CD4-positive, alpha-beta T cell treated with Interleukin-4 for 4 hours (primary cell): ENCODE data around the gene BRD7.

Experiments used
- DNase-seq: peaks from one replicate; pipeline ENCODE4 v3.0.0-alpha.2; 2020

The BRD7 gene

DNA sequence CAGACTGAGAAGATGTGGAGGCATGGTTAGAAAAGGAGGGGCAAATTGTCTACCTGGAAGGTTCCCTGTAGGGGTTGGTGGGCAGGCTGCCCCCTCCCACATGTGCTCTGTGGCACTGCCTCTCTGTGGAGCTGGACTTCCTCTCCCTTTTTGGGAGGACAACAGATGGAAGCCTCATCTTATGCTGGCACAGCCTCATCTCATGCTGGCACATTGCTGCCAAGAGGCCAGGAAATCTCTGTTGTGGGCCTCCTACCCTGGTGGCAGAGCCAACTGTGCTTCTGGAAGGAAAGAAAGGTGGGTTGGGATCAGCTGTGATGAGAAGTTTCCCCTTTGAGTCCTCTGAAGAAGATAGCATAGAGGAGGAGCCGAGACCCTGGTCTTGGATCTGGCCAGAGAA, 19.7 kb upstream of the BRD7 start:
- DNase-seq = no peak

DNA sequence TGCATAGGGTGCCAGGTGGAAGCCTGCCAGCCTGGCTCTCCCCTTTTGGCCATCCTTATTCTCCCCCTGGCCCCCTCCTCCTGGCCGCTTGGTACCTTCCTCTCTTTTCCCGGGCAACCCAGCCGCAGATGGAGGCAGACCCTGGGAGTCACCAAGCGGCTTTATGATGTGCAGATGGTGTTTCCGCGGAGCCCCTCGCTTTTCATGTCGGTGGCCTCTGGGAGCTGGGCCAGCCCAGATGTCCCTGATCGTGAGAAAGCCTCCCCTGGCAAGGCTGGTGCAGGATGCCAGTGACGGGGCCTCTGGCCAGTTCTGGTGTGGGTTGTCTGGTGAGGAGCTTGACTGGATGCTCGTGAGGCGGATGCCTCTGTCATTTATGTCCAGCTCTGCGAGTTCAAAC, 18.0 kb upstream of the BRD7 start:
- DNase-seq = no peak

DNA sequence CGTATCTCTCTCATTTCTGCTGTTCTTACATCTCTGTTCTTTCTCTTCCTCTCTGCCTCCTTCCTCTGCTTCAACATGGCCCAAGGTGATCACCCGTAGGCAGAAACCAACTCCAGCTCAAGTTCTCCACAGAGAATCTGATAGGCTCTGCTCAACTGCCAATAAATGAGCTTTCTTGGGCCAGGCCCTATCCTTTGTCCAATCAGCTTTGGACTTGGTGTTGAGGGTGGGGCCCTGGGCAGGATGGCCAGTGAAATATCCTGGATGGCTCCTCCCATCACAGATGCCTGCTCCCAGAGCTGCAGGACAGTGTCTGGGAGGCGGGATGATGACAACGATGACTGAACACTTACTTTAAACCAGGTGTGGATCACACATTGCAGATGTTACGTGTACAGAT, 17.4 kb upstream of the BRD7 start:
- DNase-seq = no peak

DNA sequence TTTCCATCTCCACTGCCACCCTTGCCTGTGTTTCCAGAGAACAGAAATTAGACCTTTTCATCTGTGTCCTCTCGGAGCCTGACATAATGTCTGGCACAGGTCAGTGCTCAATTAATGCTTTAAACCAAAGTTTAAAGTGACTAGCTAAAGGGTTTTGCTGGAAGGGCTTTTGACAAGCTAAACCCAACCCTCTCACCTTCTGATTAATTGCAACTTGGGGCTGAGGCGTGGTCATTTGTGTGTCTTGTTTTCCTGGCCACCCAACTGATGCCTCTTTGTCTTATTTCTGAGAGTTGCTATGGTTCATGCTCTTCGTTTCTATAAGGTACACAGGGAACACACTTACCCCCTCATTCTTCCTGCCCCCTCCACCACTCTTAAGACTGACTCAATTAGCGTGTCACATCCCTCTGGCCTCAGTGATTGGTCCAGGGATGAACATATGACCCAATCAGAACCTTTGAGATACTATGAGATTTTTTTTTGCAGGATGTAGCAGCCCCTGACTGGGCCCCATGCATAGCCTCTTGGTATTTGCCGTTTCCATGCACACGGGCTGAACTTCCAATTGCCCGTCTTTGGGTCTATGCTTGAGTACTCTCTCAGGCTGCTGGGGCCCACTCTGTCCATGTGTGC, 15.8 kb upstream of the BRD7 start:
- no peak for DNase-seq

DNA sequence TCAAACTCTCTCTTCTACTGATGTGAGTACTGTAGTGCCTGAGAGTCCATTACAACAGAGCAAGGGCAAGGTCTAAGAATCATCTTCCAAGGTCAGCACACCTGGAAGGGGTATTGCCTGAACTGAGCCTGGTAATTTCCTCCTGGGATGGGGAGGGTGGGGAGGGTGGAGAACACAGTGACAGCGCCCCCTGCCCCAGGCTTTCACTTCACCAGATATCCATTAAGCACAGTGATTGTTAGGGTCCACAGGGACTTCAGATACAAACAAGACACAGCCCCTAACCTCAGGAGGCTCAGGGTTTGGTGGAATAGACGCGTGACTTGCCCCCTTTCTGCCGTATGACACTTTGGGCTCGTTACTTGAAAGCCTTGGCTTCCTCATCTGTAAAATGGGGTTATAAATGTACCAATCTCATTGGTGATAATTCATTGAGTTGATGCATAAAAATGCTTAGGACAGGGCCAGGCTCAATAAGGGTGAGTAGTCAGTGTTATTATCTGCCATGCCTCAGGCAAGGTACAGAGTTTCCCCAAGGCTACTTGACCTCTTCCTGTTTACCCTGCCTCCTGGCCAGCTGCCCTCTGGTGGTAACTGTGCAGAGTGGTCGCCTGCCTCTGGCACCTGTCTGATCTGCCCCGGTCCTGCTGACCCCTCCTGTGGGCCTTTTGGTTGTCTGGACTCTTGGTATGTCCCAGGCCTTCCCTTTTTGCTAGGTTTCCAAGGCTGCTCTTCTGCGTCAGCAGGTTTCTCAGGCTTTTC, 13.1 kb upstream of the BRD7 start:
- no peak for DNase-seq

DNA sequence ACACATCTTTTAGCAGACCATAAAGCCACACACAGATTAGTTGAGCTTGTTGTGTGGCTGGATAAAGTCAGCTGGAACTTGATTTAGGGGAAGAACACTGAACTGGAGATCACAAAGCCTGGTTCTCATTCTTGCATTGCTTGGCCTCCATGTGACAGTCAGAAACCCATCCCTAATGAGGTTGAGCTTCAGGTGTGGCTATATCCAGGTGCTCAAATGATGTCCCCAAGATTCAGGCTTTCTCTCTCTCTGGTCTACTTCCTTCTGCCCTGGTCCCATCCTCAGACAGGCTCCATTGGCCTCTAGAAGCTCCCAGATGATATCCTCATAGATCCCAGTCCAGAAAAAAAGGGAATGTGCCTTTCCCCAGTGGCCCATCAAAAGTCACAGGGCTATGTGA, 9.6 kb upstream of the BRD7 start:
- no peak for DNase-seq

DNA sequence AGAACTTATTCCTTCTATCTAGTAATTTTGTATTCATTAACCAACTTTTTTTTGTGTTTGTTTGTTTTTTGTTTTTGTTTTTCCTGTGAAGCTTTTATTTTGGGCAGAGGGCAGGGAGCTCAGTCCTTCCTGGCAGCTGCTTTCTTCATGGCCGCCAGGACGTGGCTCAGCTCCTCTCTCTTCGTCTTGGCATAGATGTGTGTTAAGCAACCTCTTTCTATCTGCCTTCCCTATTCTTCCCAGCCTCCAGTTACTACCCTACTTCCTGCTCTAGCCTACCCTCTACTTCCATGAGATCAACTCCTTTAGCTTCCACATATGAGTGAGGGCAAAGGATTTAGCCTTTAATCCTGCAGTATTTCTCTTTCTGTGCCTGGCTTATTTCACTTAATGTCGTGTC, 8.2 kb upstream of the BRD7 start:
- DNase-seq = no peak

DNA sequence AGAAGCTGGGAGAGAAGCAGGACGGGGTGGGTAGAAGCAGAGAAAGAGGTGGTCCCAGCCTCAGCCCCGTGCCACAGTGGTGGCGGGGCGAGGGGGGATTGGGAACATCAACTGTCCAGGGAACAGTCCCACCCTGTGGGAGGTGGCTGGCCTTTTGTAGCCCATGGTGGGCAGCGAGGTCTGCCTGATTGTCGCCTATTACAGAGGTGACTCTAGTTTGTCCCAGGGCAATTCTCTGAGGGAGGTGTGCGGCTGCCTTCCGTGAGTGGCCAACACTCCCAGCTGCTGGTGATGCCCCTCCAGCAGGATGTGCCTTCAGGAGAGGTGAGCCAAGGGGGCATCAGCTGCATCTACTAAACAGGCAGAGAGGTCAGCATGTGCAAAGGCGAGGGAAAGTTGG, 5.0 kb upstream of the BRD7 start:
- no peak for DNase-seq

DNA sequence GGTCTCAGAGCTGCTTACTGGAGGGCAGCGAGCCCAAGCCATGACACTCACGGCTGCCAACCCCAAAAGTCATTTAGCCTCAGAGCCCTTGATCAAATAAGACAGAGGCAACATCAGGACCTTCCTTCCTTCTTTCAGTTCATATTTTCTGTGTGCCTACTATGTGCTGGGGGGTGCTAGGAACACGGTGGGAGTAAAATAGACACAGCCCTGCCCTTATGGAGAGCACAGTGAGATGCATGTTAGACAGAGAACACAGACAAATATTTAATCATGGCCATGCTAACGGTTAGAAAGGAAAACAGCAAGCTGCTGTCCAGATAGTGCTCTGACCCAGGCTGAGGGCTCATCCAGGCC, 4.5 kb upstream of the BRD7 start:
- no peak for DNase-seq

DNA sequence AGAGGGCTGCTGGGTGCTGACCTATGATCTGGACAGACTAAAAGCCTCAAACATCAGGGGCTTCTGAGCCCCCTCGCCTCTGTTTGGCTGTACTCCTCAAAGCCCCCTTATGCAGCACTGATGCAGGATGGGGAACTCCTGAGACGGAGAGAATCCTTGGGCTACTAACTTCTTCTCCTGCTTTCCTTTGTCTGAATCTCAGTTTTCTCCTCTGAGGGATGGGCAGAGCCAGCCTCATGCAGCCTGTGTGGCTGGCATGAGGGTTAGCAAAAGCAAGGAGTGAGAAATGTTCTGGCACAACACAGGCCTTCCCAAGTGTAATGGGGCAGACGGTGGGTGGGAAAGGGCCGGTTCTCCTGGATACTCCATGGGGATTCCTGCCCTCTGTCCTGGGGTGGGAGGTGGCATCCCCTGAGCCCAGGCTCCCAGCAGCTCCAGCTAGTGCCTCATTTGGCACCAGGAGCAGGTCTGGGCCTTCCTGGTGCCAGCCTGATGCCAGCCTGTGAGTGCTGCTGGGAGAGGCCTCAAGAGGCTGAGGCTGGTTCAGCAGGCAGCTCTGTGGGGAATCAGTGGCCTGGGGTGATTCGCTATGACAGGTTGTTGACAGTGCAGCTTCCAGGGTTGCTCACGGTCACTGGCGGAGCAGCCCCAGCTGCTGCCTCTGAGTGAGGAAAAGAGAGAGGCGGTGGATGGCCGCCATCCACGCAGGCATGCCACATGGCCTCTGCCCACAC, 4.0 kb upstream of the BRD7 start:
- DNase-seq = no peak

DNA sequence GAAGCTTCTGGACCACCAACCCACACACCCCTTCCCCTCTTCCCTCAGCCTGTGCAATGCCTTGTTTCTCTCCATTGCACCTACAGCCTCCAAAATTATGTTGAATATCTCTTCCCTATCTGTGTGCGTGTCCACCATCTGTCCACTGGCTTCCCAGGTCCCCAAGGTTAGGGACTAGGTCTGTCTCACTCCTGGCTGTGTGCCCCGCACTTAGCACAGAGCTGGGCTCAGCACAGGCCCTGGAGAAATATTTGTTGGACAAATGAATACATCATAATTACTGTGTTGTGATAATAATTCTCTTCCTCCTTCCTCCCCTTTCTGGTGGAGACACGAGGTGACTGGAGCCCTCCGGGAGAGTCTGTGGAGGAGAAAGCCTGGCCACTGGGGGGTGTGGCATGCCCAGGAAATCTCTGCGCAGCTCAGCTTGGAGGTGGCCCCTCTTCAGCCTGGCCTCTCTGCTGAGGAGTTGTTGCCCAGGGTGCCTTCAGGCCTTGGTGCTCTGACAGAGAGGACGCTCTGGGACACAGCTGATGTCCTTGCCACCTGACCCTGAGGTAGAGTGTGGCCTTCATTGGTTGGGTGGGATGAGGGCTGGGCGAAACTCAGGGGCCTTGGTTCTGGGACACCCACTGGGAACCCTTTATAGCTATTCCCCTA, 3.3 kb upstream of the BRD7 start:
- no peak for DNase-seq

DNA sequence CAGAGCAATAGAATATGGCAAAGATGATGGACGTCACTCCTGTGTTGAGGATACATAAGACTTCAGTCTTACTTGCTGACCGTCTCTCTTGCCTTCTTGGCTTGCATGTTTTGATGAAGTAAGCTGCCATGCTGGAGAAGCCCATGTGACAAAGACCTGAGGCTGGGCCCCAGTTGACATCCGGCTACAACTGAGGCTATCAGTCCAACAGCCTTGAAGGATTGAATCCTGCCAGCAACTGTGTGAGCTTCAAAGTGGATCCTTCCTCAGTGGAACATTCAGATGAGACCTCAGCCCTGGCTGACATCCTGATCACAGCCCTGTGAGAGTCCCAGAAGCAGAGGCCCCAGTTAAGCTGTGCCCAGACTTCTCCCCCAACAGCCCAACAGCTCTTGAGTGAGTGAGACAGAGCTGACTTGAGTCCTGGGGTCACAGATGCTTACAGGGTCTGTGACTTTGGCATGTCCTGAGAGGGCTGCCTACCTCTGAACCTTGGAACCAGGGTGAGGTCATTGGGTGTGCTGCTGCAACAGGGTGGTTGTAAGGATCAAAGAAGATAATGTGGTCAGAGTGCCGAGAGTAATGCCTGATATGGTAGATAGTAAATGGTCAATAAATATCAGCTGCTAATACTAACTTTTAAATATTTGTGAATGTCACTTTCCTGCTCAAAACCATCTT, 2.4 kb upstream of the BRD7 start:
- no peak for DNase-seq

DNA sequence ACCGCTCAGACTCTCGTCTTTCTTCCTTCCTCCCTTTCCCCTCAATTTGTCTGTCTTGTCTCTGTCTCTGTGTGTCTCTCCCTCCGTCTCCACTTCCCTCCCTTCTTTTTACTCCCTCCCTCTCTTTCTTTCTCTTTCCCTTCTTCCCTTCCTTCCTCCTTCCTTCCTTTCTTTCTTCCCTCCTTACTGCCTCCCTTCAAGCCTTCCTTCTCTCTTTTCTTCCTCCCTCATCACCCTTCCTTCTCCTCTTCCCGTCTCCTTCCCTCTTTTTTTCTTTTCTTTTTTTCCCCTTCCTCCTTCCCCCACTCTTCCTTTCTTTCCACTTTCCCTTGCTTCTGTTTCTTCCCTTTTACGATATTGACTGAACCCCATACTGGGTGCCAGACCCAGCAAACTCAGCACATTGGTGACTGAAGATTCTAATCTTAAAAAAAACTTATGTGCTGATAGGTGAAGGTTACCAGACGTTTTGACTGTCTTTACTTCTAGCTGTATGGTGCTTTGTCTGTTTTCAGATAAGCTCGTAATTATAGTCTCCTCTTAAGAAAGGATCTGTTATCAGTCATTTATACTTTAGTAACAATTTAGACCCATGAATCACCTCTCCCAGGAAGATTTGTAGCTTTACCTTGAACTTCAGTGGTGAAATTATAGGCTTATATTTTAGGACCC, 481 bp upstream of the BRD7 start:
- no peak for DNase-seq

DNA sequence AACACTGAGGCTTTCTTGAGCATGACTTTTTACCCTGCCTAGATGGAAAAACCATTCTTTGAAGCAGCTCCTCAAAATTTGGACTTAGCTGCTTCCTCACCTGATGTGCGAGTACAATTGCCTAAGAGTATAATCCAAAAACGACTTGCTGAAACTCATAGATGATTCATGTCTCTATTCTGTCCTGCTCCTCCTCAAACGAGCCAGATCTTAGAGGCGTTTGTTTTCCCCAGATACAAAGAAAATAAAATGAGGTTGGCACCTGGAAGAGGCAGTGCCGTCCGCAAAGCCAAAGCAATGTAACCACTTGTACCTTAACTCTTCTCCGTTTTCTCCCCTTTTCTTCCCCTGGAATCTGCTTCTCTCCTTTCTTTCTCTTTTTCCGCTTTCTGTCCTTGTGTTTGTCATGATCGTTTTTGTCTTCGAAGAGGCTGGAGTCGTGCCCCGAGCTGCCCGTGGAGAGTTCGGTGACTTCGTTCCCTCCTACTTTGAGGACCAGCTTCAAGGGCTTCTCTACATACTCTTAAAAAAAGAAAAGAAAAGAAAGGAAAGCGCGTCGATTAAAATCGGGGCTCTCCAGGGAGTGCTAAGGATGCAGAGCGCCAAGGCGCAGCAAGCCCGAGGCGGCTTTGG, 895 bp downstream of the BRD7 start:
- DNase-seq = no peak

DNA sequence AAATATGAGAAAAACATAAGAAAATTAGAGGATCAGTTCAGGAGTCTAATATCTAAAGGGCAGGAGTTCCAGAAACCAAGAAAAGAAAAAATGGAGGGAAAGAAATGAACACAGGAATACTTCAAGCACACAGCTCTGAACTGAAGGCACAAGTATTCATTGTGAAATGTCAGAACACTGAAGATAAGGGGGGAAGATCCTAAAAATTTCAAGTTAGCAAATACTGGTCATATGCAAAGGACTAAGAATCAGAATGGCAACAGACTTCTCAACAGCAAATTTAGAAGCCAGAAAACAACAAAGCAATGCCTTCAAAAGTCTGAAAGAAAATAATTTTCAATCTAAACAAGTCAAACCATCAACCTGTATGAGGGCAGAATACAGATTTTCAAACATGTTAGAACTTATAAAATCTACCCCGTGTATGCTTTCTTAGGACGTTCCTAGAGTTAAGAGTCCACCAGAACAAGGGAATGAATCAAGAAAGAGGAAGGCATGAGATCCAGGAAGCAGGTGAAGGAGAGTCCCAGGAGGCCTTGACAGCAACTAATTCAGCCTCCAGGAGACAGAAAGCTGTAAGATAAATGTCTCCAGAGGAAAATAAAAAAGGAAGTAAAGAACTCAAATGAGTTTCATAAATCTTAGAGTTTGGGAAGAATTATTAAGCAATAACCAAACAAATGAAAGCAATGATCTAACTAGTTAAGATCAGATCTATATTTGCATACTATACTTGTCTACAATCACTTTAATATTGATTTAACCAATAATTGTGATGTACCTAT, 2.8 kb downstream of the BRD7 start:
- no peak for DNase-seq

DNA sequence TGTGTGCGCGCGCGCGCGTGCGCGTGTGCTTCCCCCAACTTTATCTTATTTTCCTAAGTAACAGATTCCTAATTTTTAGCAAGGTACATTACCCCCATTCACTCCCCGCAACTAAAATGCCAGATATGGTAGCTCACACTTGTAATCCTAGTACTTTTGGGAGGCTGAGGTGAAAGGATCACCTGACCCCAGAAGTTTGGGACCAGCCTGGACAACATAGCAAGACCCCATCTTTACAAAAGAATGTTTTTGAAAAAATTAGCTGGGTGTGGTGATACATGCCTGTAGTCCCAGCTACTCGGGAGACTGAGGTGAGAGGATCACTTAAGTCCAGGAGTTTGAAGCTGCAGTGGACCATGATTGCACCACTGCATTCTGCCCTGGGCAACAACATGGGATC, 5.1 kb downstream of the BRD7 start:
- DNase-seq = no peak

DNA sequence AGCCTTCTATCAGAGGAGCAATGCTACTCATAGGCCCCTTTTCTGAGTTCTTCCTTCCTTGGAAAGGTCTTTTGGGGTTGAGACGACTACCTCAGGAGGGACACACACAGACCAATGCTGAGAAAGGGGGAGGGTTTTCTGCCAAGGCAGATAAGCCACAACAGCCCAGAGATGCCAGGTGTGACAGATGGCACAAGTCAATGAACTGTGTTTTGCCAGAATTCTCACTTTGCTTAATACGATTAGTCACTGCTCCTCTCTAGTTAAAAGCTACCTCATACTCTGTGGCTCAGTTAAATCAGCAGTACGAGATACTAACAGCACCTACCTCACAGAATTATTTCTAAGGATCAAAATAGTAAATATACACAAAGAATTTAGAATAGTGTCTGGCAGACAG, 8.0 kb downstream of the BRD7 start:
- DNase-seq = no peak

DNA sequence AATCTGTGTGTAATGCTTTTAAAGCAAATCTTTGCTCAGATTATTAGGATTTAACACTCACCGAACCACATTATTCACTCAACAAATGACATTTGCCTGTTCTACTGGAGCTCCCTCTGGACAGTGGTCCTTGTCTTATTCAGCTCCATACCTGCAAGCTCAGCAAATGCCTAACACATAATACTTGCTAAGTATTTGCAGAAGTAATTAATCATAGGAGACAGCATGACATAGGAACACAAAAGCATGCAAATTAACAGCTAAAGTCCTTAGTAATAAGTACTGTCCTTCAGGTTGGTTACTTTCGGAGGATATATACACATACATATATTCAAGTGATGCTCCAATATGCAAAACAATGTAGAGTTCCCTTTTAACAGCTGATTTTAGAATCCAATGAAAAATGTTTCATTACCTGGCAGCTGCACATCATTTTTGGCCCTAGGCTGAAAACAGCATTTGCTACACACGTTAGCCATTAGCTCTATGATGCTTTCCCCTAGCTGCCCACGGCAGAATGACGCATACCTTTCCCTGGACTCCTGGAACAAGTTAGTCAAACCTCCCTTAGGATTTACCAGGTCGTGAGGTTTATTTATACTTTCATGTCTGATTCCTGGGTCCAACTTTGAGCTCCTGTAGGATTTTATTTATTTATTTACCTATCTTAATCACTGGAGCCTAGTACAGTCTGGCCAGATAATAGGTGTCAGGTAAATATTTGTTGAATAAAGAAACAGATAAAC, 8.6 kb downstream of the BRD7 start:
- no peak for DNase-seq

DNA sequence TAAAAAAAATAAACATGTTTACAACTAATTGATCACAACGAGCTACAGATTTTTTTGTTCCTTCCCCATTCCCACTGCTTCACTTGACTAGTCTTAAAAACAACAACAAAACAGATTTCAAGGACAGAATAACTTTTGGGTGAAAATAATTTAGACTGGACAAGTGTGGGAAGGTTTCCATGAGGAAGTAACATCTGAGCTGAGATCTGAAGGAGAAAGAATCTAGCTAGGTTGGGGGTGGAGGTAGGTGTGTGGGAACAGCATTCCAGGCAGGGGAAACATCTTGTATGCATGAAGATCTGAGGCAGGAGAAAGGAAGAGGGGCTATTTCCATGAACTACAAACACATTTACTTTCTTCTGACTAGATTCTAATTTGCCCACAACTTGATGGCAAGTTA, 9.2 kb downstream of the BRD7 start:
- DNase-seq = no peak

DNA sequence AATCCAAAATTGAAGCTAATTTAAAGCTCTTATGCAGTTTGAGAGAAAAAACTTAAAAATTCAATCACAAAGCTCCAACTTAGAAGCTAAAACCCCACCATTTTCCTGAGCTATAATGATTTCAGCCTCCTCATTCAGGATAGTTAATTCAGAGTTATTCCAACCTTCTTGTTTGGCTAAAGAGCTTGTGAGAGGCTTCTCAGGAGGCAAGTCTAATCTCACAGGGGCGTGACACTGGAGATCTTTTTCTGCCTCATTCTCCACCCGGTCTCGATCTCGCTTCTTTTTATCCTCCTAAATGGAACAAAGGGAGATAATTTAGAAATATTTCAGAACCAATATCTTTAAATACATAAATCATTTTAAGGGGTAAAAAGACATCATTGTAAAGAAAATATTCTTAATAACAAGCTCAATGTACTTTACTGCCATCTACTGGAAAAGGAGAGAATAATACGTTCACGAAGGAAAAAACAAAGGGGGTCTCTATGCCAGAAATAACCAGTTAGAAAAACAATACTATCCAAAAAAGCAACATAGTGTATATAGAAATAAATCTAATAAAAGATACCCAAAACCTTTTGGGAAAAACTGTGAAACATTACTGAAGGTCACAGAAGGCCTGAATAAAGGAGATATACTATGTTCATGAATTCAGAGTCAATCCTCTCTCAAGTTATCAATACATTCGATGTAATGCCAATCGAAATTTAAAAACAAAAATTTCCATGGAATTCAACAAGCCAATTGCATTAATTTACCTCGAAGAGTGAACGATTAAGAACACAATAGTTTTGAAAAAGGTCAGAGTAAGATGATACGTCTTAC, 13.9 kb downstream of the BRD7 start:
- DNase-seq = peak; percentile 41
